ENCODE data around the gene TRMT61A.
"Not testable (repeated sequence)": the region's sequence is repeated elsewhere in the genome, so short reads cannot be mapped to it uniquely, and the experiment has no call there.

Gene TRMT61A

DNA sequence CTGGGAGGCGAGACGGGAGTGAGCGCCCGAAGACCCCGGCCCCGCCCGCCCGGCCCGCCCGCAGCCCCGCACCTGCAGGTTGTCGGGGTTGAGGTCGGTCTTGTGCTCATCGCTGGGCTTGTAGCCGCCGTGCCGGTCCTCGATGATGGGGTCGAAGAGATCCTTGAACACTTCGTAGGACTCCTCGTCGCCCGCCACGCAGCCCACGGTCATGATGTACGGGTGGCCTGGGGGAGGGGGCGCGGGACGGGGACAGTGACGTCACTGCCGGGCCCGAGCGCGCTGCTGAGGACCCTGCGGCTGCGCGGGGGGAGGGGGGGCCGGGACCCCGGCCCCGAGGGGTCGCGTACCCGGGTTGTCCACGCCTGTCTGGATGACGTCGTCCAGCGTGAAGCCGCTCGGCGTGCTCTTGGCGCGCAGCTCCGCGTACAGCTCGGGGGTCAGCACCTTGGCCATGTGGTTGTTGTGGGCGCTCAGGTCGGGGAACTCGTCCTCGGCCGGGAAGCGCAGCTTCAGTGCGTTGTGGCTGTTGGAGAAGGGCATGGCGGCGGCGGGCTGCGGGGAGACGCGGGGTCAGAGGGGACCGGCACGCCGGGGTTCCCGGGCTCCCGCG is 6.9 kb upstream of the TRMT61A start:
- in situ Hi-C loops (cut with HindIII; ENCODE audit: low sequenced_read_pairs): no loop called here

DNA sequence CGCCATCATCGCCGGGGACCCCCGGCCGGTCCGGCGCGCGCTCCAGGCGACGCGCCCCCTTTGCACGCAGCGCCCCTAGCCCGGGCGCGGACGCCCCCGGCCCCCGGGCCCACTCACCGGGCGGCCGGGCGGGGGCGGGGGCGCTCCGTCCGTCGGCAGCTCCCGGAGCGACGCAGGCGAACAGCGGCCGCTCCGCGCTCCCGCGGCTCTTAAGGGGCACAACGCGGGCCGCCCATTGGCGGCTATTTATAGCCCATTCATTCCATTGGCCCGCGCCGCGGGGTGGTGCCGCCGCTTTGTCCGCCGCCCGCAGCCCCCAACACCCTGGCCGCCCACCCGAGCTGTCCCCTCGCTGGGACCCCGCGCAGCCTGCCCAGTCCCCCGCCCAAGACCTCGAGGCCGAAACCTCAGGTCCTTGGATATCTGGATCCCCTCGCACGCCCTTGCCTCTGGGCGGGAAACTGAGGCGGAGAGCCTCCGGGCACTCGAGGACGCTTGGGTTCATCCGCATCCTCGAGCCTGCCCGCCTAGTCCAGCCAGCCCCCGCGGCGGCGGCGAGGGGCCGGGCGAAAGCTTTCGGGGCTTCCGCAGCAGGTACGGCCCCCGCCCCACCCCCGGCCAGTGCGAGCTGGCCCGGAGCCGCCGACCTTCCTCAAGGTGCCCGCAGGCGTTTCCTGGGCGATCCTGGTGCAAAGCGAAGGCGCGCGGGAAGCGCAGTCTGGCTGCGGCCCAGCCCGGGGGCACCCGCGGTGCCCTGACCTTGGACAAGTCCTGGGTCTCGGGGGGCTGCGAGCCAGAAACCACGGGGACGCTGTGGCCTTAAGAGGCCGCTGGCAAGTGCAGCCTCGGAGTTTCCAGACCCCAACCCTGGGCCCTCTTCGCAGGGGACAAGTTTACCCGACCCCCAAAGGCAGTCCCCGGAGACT is 6.1 kb upstream of the TRMT61A start, which contains the start of gene CKB:
TSS of gene CKB (minus strand) at position 182 of the 926 bp plus-strand sequence. CDS start 337 bp downstream, outside the sequence.
- in situ Hi-C loops (cut with HindIII; ENCODE audit: low sequenced_read_pairs): no loop called here

DNA sequence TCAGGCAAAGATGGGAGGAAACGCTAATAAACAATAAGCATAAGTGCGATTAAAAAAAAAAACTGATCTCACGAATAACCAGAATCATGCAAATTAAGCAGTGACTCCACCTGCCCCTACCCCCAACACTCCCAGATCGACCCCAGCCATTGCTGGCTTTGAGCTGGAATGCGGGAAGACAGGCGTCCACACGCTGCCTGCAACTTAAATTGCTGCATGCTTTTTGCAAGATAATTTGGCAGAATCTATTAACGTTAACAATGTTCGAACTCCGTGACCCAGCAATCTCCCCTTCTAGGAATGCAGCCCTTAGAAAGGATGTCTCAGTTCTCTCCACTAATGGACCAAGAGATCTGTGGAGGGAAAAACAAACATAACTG is 5.4 kb upstream of the TRMT61A start:
- in situ Hi-C loops (cut with HindIII; ENCODE audit: low sequenced_read_pairs): no loop called here

DNA sequence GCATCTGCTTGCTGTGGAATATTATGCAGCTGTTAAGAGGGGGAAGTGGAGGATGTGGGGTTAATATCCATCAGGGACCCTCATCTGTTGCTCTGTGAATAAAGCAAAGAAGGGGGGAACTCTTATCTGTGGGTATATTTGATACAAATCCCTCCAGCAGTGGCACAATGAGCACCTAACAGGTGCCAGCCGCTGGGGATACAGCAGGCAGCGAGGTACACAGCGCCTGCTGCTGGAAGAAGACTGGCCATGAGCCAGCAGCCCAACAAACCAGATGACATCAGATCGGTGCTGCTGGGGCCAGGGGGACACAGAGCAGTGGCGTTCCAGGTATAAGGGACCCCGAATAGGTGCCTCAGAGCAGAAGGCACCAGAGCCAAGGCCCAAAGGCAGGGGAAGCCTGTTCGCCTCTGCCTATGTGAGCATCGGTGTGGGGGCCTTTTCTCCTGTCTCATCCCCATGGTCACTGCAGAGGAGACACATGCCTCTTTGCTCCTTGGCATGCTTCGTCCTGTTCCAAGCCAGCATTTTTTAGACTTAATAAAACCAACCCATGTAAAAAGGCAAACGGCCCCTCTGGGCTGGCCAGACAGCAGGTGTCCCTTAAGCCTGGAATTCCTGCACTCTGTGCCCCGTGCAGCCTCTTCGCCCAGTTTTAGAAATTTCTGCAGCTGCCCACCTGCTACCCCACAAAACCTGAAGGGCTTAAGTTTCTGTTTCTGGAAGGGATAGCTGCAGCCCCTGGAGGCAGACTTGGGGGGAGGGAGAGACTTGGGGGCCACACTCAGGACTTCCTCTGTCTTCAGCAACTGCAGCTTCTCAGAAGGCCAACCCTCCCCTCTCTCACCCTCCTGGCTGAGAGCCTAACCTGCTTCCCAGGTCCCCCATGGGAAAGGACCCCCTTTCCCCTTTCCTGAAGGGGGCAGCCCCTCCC is 4.7 kb upstream of the TRMT61A start:
- in situ Hi-C loops (cut with HindIII; ENCODE audit: low sequenced_read_pairs): no loop called here

DNA sequence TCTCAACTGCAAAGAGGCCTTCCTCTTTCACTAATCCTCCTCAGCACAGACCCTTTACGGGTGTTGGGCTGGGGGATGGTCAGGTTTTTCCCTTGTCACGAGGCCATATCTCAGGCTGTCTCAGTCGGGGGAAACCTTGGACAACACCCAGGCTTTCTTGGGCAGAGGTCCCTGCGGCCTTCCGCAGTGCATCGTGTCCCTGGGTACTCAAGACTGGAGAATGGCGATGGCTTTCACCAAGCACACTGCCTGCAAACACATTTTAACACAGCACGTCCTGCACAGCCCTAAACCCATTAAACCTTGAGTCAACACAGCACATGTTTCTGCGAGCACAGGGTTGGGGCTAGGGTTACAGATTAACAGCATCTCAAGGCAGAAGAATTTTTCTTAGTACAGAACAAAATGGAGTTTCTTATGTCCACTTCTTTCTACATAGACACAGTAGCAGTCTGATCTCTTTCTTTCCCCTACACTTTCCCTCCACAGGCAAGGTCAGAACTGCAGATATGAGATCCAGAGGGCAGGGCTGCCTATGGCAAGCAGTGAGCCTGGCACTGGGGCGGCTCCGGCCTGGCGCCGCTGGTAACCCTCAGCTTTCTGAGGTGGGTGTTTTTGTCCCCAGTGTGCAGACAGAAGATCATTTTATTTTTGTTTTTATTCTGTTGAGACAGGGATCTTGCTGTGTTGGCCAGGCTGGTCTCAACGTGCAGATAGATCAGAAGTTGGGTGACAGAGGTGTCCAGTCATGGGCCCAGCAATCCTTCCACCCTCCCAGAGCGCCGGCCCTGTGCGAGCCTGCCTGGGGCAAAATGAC is 3.4 kb upstream of the TRMT61A start:
- in situ Hi-C loops (cut with HindIII; ENCODE audit: low sequenced_read_pairs): not testable (repeated sequence)

DNA sequence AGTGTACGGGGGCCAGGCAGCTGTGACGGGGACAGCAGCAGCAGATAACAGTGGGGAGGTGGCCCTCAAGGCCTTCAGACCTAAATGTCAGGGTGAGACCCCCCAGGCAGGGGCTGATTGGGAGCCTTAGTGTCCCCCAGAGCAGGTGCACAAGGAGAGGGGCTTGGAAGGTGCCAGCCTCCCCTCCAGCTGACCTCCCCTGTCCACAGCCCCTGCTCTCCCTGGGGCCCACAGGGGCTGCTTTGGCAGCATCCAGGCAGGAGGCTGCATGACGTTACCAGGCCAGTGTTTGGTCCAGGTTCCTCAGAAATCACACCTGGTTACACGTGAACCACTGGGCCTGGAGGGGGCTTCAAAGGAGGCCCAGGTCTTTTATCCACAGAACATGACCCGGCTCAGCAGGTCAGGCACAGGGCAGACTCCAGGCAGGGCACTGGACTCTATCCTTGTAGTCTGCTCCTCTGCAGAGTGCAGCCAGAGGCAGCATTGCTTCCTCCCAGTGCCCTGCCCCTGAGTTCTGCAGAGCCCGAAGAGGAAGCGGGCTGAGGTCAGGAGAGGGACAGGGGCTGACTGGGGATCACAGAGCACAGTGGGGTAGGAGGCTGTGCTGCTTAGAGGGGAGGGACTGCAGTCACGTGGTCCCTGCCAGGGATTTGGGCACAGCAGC is 2.6 kb upstream of the TRMT61A start:
- in situ Hi-C loops (cut with HindIII; ENCODE audit: low sequenced_read_pairs): no loop called here

DNA sequence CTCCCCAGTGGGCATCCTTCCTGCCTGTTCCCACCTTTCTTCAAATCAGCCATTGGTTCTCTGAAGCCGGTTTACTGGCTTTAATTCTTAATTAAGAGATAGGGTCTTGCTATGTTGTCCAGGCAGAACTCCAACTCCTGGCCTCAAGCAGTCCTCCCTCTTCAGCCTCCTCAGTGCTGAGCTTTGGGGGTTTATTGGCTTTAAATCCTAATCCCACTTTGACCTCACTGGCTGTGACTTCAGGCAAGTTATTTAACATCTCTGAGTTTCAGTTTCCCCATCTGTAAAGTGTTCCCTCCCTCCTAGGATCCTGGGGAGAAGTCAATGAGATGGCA is 2.1 kb upstream of the TRMT61A start:
- in situ Hi-C loops (cut with HindIII; ENCODE audit: low sequenced_read_pairs): no loop called here

DNA sequence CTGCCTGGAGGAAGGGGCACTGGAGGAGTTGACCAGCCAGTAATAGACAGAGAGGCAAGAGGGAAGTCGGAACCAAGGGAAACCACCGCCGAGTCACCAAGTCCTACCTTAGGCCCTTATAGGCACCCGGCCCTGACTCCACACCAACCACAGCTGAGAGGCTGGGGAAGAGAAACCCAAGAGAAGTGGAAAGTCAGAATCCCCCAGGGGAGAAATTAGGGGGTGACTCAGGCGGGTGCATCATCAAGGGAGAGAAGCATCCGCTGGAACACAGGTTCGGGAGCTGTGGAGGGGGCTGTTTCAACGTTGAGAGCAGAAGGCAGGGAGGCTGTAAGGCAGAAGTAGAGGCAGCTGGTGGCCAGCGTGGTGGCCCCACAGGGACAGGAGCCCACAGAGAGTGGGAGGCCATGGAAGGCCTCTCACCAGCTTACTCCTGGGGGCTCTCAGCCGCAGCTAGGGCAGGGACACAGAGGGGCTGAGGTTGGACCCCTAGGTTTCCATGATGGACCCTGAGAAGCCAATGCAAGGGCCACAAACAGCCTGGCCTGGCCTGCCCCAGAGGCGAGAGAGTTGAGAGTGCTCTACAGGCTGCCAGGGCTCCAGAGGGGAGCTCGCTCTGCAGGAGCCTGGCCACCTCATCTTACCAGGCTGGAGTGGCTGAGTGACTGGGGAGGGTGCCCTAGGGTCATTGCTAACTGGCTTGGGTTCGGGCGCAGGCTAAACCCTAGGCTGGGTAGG is 1.4 kb upstream of the TRMT61A start:
- in situ Hi-C loops (cut with HindIII; ENCODE audit: low sequenced_read_pairs): no loop called here

DNA sequence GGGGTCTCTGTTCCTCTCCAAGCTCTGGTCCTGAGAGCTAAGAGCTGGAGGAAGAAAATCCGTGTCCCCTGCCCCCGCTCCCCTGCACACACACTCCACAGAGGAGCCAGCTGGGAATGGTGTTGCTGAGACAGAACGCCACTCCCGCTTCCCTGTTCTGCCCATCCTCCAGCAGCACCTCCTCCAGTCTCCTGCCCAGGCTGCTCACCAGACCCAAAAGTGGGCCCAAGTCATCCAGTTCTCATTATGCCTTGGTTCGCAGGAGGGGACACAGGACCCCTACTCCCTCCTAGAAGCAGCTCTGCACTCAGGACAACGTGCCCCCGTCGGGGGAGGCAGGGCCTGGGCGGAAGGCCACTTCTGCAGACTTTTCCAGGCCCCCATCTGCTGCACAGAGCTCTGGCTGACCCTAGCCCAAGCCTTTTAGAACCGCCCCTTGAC is 830 bp upstream of the TRMT61A start:
- in situ Hi-C loops (cut with HindIII; ENCODE audit: low sequenced_read_pairs): no loop called here

DNA sequence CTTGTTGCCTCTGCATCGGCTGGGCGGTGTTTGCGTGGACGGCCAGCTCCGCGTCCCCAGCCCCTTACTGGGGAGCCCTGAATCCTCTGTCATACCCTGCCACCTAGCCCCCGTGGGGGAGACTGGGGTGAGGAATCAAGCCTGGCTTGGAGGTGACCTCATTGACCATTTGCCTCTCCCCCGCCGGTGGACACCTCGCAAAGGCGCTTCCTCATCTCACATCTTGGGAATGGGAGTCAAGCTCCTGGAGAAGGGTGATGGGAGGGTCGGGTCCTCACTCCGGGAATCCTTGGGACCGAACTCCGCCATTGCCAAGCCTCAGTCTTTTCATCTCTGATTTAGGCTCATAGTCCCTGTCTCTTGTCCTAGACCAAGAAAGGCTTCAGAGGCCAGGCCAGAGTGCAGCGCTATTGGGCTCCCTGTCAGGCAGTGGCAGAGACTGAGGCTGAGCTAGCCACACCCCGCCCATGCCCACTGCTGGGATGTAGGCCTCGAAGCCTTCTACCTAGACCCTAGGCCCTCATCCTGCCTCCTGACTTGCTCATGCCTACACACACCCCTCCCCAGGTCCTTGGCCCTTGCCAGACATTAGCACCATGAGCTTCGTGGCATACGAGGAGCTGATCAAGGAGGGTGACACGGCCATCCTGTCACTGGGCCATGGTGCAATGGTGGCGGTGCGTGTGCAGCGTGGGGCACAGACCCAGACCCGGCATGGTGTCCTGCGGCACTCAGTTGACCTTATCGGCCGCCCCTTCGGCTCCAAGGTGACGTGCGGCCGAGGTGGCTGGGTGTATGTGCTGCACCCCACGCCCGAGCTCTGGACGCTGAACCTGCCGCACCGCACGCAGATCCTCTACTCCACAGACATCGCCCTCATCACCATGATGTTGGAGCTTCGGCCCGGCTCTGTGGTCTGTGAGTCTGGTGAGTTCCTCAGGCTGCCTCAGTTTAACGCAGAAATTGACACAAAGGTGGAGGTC is 678 bp downstream of the TRMT61A start:
- in situ Hi-C loops (cut with HindIII; ENCODE audit: low sequenced_read_pairs): no loop called here

DNA sequence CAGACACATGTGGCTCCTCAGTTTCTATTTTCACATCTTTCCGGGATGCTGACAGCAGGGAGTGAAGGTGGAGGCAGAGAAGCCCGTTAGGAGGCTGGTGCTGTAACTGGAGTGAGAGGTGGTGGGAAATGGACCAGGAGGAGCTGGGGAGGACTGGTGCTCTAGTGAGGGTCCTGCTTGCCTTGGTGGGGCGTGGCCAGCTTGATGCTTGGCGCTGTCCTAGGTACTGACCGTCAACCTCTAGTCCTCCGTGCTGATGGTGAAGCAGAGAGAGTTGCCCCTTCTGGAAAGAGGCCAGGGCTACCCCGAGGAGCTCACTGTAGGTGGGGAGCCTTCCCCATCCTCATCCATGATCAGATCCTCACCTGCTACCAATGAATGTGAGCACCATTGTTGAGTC is 1.4 kb downstream of the TRMT61A start:
- in situ Hi-C loops (cut with HindIII; ENCODE audit: low sequenced_read_pairs): no loop called here

DNA sequence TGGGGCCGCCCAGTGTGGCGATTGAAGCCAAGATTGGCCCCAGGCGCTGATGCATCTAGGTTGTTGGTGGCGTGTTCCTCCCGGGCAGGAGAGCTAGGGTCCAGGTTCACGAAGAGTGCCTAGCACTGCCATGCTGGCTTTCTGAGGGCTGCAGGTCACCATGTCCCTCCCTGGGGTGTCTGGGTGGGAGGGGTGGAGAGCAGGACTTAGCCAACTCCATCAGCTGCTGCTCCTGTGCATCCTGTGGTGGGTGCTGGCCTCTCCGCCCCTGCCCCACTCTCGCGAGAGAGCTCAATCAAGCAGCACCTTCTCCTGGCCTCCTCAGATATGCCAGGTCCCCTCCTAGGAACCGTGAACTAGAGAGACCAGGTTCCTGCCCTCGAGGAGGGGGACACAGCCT is 1.8 kb downstream of the TRMT61A start:
- in situ Hi-C loops (cut with HindIII; ENCODE audit: low sequenced_read_pairs): no loop called here

DNA sequence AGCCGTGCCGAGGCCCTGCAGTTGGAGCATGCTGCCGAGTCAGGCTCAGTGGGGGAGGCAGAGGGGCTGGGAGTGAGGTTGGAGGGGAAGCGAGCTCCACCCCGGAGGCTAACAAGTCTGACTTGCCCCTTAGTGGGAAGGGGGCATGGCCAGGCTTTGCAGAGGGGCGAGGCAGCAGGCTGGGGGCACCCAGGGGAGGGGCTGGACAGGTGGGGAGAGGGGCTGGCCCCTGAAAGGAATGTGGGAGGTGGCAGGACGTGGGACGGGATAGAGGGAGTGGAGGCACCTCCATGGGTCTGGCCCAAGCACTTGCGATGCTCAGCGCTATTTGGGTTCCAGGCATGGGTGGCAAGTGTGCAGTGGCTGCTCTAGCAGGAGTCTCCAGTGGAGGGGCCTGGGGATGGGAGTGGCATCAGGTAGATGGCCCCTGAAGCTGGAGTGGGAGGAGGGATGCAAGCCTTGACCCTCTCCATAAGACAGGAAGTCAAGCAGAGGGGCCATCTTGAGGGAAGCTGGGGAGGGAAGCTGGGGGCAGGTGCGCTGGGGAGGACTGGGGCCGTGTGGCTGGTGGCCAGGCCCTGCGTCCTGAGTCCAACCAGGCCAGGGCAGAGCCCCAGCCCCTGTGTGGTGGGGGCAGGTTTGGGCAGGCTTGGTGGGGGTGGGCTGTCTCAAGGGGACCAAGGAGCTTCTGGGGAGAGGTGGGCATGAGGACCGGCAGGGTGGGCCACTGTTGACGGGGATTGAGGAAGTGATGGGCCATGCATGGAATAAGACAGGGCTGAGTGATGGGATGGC is 2.6 kb downstream of the TRMT61A start:
- in situ Hi-C loops (cut with HindIII; ENCODE audit: low sequenced_read_pairs): no loop called here

DNA sequence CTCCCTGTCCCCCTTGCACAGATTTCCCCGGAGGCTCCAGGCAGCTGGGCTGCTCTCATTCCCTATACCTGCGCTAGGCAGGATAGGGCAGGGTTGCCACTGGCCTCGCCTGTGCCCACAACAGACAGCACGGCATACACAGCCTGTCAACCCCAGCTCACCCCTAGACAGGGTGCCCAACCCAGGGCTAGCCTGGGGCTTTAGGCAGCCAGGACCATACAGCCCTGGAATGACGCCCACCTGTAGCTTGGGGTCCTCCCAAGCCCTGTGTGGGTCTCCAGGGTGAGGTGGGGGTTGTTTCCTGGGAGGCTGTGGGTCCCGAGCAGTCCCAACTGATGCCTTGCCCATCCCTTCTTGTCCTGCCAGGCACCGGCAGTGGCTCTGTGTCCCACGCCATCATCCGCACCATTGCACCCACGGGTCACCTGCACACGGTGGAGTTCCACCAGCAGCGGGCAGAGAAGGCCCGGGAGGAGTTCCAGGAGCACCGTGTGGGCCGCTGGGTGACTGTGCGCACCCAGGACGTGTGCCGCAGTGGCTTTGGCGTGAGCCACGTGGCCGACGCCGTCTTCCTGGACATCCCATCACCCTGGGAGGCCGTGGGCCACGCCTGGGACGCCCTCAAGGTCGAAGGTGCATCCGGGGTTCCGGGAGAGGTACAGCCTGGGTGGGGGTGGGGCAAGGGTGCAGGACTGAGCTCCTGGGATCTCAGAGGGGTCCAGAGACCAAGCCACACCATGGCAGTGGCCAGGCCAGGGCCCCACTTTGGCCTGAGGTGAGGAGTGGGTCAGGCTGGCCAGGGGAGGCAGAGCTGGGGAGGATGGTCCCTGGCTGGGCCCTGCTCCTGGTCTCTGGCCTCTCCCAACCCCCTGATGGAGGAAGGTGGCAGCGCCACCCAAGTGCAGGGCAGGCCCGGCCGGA is 3.5 kb downstream of the TRMT61A start:
- in situ Hi-C loops (cut with HindIII; ENCODE audit: low sequenced_read_pairs): no loop called here

DNA sequence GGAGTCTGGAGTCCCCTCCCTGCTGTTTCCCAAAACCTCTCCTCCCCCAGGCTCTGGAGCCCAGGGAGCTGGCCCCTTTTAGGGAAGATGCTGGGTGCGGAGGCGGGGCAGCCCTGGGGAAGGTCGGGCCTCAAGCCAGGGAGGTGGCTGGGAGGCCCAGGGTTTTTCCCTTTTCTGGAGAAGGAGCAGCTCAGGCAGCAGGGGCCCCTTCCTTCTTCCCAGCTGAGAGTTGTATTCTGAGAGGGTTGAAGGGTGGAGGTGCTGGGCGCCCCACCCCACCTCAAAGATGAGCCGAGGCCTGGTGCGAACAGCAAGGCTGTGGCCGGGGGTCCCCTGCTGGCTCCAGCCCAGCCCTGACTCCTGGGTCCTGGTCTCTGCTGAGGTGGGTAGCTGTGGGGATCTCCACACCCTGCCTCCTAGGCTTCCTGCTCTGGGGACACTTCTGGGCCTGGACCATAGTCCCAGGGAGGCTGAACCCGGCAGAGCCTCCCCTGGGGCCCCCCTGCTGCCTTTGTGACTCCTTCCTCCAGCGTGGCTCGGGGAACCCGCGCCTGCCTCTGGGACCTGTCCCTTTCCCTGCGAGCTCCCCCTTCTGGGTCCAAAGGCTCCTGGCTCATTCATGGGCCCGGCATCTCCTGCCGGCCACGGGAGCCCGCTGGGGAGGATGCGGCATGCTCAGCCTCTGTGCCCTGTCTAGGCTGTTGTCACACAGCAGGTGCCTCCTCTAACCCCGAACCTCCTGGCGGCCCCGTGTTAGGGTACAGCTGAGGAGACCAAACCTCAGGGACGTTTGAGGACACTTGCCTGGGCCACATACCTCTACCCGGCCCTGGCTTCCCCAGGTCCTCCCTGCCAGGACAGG is 4.4 kb downstream of the TRMT61A start:
- in situ Hi-C loops (cut with HindIII; ENCODE audit: low sequenced_read_pairs): no loop called here

Data from DLD1 (cell line).